ENCODE measurements around the gene KRTDAP. TPM values are rescaled to one million over a fixed set of nuclear protein-coding genes. Genes with fewer than 3 reads are reported as not detected.

KRTDAP gene
- total and polyA plus RNA-seq, 2 donors from 2014 or later: not detected

DNA sequence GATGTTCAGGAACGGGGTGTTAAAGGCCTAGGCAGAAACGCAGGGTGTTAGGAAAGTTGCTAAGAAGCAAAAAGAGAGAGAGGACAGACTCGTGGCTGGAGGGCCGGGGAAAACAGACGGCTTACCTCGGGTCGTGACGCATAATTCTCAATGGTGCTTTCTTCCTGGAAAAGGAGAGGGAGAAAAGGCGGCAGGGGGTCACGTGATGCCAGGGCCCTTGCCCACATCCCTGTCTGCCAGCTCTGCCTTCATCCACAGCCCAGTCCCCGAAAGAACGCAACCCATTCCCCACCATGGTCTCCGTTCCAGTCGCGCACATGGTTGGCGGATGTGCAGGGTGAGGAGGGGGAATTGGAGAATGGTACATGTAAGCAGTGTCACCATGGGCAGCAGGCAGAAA is 1.6 kb downstream of the KRTDAP start:
- no peak for FAIRE-seq
- Histone ChIP-seq H3K4me1 (ENCODE audit: control insufficient read depth in 2 of 3, insufficient read depth in 2 of 3, low read depth in 1 of 3, low read length in 3 of 3) (no peaks in the 10 kb centered on the region), H3K9me3 (ENCODE audit: control insufficient read depth in 2 of 3, insufficient read depth in 1 of 3, low read length in 3 of 3) (no peaks in the 10 kb centered on the region), H3K4me3 (ENCODE audit: low read length in 3 of 3) (no peak overlapping the region), H3K36me3 (ENCODE audit: control insufficient read depth in 2 of 3, insufficient read depth in 3 of 3, low read length in 3 of 3) (no peaks in the 10 kb centered on the region), H3K9ac (ENCODE audit: low read length in 3 of 3) (no peak overlapping the region), H3K27me3 (ENCODE audit: control insufficient read depth, insufficient read depth, low read length) (peaks cover 2% of the 10 kb centered on the region), H3K27ac (ENCODE audit: low read depth in 2 of 2, low read length in 2 of 2) (no peak overlapping the region)
- DNase-seq: no peak
- TF ChIP-seq, protein P1, sequence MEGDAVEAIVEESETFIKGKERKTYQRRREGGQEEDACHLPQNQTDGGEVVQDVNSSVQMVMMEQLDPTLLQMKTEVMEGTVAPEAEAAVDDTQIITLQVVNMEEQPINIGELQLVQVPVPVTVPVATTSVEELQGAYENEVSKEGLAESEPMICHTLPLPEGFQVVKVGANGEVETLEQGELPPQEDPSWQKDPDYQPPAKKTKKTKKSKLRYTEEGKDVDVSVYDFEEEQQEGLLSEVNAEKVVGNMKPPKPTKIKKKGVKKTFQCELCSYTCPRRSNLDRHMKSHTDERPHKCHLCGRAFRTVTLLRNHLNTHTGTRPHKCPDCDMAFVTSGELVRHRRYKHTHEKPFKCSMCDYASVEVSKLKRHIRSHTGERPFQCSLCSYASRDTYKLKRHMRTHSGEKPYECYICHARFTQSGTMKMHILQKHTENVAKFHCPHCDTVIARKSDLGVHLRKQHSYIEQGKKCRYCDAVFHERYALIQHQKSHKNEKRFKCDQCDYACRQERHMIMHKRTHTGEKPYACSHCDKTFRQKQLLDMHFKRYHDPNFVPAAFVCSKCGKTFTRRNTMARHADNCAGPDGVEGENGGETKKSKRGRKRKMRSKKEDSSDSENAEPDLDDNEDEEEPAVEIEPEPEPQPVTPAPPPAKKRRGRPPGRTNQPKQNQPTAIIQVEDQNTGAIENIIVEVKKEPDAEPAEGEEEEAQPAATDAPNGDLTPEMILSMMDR (IDR thresholded peaks at IDR 0.05; ENCODE audit: borderline replicate concordance, extremely low read depth, insufficient read depth): no peak
- intact Hi-C loops (cut with DNase I): no loop called here

GRCh38 chr19:35487656-35488182 is 2.5 kb downstream of the KRTDAP start:
- TF ChIP-seq, protein P1 (IDR thresholded peaks at IDR 0.05; ENCODE audit: borderline replicate concordance, extremely low read depth, insufficient read depth): no peak
- H3K9me3 ChIP-seq (ENCODE audit: control insufficient read depth in 2 of 3, insufficient read depth in 1 of 3, low read length in 3 of 3): no peaks in the 10 kb centered on the region
- FAIRE-seq (no peak), DNase-seq (no peak)
- H3K27me3 ChIP-seq (ENCODE audit: control insufficient read depth, insufficient read depth, low read length): peaks cover 2% of the 10 kb centered on the region
- no peaks in the 10 kb centered on the region for H3K36me3 ChIP-seq (ENCODE audit: control insufficient read depth in 2 of 3, insufficient read depth in 3 of 3, low read length in 3 of 3)
- no peak overlapping the region for H3K9ac ChIP-seq (ENCODE audit: low read length in 3 of 3)
- no peak overlapping the region for H3K4me3 ChIP-seq (ENCODE audit: low read length in 3 of 3)
- intact Hi-C loops (cut with DNase I): no loop called here
- H3K4me1 ChIP-seq (ENCODE audit: control insufficient read depth in 2 of 3, insufficient read depth in 2 of 3, low read depth in 1 of 3, low read length in 3 of 3): no peaks in the 10 kb centered on the region
- H3K27ac ChIP-seq (ENCODE audit: low read depth in 2 of 2, low read length in 2 of 2): no peak overlapping the region

- TF ChIP-seq, protein P1 (IDR thresholded peaks at IDR 0.05; ENCODE audit: borderline replicate concordance, extremely low read depth, insufficient read depth): no peak
- Histone ChIP-seq H3K4me1 (ENCODE audit: control insufficient read depth in 2 of 3, insufficient read depth in 2 of 3, low read depth in 1 of 3, low read length in 3 of 3) (no peaks in the 10 kb centered on the region), H3K4me3 (ENCODE audit: low read length in 3 of 3) (no peak overlapping the region), H3K27me3 (ENCODE audit: control insufficient read depth, insufficient read depth, low read length) (peaks cover 2% of the 10 kb centered on the region), H3K27ac (ENCODE audit: low read depth in 2 of 2, low read length in 2 of 2) (no peak overlapping the region), H3K36me3 (ENCODE audit: control insufficient read depth in 2 of 3, insufficient read depth in 3 of 3, low read length in 3 of 3) (no peaks in the 10 kb centered on the region), H3K9ac (ENCODE audit: low read length in 3 of 3) (no peak overlapping the region), H3K9me3 (ENCODE audit: control insufficient read depth in 2 of 3, insufficient read depth in 1 of 3, low read length in 3 of 3) (no peaks in the 10 kb centered on the region)
- DNase-seq: no peak
- FAIRE-seq: no peak
- intact Hi-C loops (cut with DNase I): no loop called here
Measured at GRCh38 chr19:35486268-35486708, 4.0 kb downstream of the KRTDAP start.
